ENCODE measurements around the gene TLR1. TPM values are rescaled to one million over a fixed set of nuclear protein-coding genes. Genes with fewer than 3 reads are reported as not detected.
"Not testable (repeated sequence)": the region's sequence is repeated elsewhere in the genome, so short reads cannot be mapped to it uniquely, and the experiment has no call there.

TLR1 gene
- total RNA-seq, 2 experiments from 2014 or later, result 11.7 to 12.0 TPM

DNA sequence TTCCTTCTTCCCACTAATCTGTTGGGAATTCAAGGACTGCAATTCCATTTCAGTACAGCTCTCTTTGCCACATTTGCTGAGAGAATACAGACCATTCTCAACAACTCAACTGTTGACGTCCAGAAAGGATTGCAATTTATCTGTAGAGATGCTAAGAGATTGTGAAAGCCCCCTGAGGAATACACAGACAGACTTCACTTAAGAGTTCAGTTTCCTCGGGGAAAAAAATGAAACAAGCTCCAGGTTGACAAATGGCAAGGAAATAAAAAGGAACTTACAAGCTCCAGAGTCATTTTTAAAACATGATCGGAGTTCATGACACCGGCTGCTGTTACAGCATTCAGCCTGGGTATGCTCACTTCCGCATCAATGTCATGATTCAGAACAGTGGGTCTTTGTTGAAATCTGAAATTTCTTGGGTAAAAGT is 35.6 kb downstream of the TLR1 start:
- ChIA-PET CTCF (interaction anchor here (0.8 to 4.0 kb wide), 2 partner anchors 10 to 13 kb away, joined by 3 to 20 read pairs; no protein-coding TSS in a partner anchor), POLR2A (no interaction called here)
- no peak for DNase-seq
- Mint-ChIP-seq H3K4me3 (no peak overlapping the region), H3K27ac (no peak overlapping the region), H3K4me1 (no peaks in the 10 kb centered on the region), H3K9me3 (no peaks in the 10 kb centered on the region), H3K36me3 (ENCODE audit: low read depth) (no peaks in the 10 kb centered on the region), H3K27me3 (peaks cover 19% of the 10 kb centered on the region)

DNA sequence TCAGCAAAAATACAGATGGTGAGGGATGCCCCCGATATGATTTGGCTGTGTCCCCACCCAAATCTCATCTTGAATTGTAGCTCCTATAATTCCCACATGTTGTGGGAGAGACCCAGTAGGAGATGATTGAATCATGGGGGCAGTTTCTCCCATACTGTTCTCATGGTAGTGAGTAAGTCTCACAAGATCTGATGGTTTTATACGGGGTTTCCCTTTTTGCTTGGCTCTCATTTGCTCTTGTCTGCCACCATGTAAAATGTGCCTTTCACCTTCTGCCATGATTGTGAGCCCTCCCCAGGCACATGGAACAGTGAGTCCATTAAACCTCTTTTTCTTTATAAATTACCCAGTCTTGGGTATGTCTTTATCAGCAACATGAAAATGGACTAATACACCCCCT is 37.7 kb downstream of the TLR1 start:
- peaks cover 11% of the 10 kb centered on the region for H3K27me3 Mint-ChIP-seq
- H3K9me3 Mint-ChIP-seq; H3K36me3 Mint-ChIP-seq (ENCODE audit: low read depth); H3K27ac Mint-ChIP-seq; H3K4me1 Mint-ChIP-seq; H3K4me3 Mint-ChIP-seq; POLR2A ChIA-PET; DNase-seq; CTCF ChIA-PET: not testable (repeated sequence)

DNA sequence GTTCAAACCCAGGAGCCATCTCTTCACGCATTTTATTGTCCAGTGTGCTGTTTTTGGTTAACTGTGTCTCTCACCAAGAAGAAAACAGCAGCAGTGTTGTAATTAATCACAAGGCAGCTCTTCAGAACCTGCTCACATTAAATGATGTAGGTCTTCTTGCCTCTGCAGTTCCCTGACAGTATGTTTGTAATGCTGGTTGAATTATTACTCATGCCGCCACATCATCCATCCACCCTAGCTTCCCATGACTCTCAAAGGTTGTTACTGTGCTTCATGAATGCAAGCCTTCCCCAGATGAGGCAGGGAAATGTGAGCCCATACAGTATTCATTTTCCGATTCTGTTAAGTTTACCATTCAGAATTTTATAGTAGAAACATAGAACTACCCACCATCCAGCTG is 39.2 kb downstream of the TLR1 start:
- H3K27ac Mint-ChIP-seq, result no peak overlapping the region
- no peak overlapping the region for H3K4me3 Mint-ChIP-seq
- no peaks in the 10 kb centered on the region for H3K36me3 Mint-ChIP-seq (ENCODE audit: low read depth)
- DNase-seq, result no peak
- ChIA-PET CTCF (interaction anchor here (0.9 to 1.9 kb wide), 3 partner anchors 17 to 128 kb away, joined by 3 to 11 read pairs (median 5); partner anchors contain the start of gene TLR10), POLR2A (no interaction called here)
- peaks cover 4% of the 10 kb centered on the region for H3K27me3 Mint-ChIP-seq
- H3K4me1 Mint-ChIP-seq, result peaks cover 18% of the 10 kb centered on the region
- H3K9me3 Mint-ChIP-seq, result no peaks in the 10 kb centered on the region

DNA sequence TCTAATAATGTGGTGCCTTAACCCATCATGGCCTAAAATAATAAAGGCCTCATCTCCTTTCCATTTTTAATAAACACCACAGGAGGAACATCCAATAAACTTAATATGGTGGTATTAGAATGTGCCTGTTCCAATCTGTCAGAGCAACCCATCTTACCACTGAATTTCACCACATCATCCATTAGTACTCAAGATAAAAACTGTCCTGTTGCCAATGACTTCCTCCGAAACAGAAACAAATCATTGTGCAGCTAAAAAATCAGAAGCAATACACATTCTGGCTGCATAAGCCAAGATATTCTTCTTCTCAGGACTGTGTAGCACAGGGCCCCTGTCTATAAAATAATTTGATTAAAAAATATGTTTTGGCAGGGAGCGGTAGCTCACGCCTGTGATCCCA is 40.3 kb downstream of the TLR1 start:
- Mint-ChIP-seq H3K27me3 (no peaks in the 10 kb centered on the region), H3K4me1 (peaks cover 20% of the 10 kb centered on the region), H3K9me3 (no peaks in the 10 kb centered on the region), H3K4me3 (no peak overlapping the region), H3K36me3 (ENCODE audit: low read depth) (no peaks in the 10 kb centered on the region), H3K27ac (no peak overlapping the region)
- no peak for DNase-seq
- POLR2A ChIA-PET, result no interaction called here
- CTCF ChIA-PET, result interaction anchor here (0.9 to 1.9 kb wide), 3 partner anchors 18 to 97 kb away, joined by 3 to 11 read pairs (median 5); partner anchors contain the start of gene TLR10

DNA sequence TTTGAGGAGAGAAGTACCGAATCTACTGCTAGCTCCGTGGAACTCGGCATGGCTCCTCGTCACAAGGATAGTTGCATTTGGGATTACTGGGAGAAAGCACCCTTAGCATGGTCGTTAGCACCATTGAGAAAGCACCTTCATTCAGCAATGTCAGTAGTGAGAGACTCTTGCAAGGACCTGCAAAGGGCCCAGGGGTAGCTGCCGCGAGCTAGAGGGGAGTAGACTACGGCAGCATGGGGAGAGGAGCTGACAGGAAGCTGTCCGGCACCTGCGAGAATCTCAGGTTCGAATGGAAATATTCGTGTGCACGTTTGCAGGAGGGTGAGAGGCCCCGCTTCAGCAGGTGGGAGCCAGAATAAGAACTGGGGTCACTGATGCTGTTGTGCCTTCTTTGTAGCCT is 42.0 kb downstream of the TLR1 start:
- Mint-ChIP-seq H3K9me3 (no peaks in the 10 kb centered on the region), H3K4me1 (peaks cover 21% of the 10 kb centered on the region), H3K36me3 (ENCODE audit: low read depth) (no peaks in the 10 kb centered on the region), H3K4me3 (no peak overlapping the region), H3K27me3 (no peaks in the 10 kb centered on the region), H3K27ac (no peak overlapping the region)
- ChIA-PET POLR2A (no interaction called here), CTCF (interaction anchor here (1.2 to 5.8 kb wide), 5 partner anchors 19 to 371 kb away, joined by 4 to 74 read pairs (median 27); partner anchors contain the start of genes TLR1 and TLR10)
- DNase-seq, result no peak

DNA sequence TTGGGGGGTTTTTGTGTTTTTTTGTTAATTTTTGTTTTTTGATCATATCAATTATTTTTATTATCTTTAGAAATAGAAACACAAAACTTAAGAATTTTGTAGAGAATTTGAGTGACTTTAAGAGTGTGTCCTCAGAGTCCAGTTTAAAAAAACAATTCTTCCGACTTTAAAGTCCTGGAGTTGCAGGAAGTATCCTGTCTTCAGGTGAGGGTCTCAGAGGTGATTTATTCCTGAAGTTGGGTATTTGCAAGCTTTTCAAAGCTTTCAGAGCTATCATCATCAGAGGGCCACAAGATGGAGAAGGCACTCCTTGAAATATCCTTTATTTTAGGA is 44.8 kb downstream of the TLR1 start:
- POLR2A ChIA-PET, result interaction anchor here (1.3 to 2.4 kb wide), 3 partner anchors 22 to 96 kb away, joined by 3 to 14 read pairs (median 8); partner anchors contain the start of genes TLR1 and TLR6
- Mint-ChIP-seq H3K4me3 (no peak overlapping the region), H3K9me3 (no peaks in the 10 kb centered on the region), H3K36me3 (ENCODE audit: low read depth) (no peaks in the 10 kb centered on the region), H3K4me1 (peaks cover 21% of the 10 kb centered on the region), H3K27me3 (no peaks in the 10 kb centered on the region), H3K27ac (no peak overlapping the region)
- no peak for DNase-seq
- CTCF ChIA-PET, result interaction anchor here (0.6 to 6.8 kb wide), 36 partner anchors 10 to 709 kb away, joined by 3 to 80 read pairs (median 4); partner anchors contain the start of genes FAM114A1, TLR1, TLR10 and TLR6

DNA sequence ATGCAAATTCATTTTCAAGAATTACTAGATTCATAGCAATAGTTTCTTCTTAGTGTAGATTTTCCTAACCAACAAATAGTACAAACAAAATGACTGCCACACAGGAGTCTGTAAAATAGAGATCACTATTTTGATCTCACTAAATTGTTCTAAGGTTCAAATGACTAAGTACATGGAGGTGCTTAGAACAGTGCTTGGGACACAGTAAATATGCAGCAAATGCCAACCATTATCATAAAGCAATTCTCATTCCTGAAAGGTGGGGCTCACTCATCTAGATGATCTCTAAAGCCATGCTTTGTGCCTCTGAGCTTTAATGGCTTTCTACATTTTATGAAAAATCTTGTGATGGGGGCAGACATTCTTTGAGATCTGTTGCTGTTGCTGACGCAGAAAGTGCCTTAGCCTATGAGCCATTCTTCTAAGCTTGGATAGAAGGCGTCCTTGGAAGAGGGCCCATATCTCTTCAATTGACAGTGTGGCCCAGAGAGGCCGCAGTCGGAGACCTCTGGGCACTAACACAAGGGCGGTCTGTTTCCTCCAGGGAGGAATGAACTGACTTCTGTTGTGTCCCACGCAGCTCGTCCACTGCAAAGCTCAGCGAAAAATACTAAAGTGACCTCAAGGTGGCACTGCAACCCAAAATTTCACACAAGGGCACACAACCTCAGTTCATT is 45.3 kb downstream of the TLR1 start:
- CTCF ChIA-PET, result interaction anchor here (0.6 to 6.8 kb wide), 39 partner anchors 11 to 710 kb away, joined by 3 to 80 read pairs (median 4); partner anchors contain the start of genes FAM114A1, TLR1, TLR10 and TLR6
- Mint-ChIP-seq H3K27ac (no peak overlapping the region), H3K4me1 (peaks cover 21% of the 10 kb centered on the region), H3K4me3 (no peak overlapping the region), H3K9me3 (no peaks in the 10 kb centered on the region), H3K36me3 (ENCODE audit: low read depth) (no peaks in the 10 kb centered on the region), H3K27me3 (no peaks in the 10 kb centered on the region)
- POLR2A ChIA-PET, result interaction anchor here (1.3 to 2.4 kb wide), 3 partner anchors 23 to 97 kb away, joined by 3 to 14 read pairs (median 8); partner anchors contain the start of genes TLR1 and TLR6
- DNase-seq, result peak; percentile 61

DNA sequence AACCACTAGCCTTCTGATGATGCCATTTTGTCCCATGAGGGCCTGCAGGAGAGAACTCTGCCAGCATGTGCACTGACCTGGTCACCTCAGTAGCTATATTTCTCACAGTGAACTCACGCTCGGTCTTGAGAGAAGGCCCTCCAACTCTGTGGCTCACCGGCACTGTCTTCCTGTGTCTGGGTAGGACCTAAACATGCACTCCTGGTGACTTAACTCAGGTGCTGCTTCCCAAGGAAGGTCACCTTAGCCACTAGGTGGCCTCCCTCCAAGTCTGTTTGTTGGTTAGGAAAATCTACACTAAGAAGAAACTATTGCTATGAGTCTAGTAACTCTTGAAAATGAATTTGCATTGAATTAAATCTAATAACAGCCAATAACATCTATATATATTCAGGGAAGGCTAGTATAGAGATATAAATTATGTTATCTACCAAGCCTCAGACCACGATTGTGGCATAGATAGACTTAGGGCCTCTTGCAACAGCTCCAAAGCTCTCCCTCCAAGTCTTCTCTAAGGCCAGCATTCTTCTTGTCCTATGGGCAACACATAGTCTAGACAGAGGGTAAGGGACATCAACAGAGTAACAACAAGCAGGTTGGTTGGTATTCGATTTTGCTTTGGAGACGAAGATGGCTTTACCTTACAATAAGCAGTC is 46.5 kb downstream of the TLR1 start:
- Mint-ChIP-seq H3K27ac (no peak overlapping the region), H3K36me3 (ENCODE audit: low read depth) (no peaks in the 10 kb centered on the region), H3K4me3 (no peak overlapping the region), H3K27me3 (no peaks in the 10 kb centered on the region), H3K9me3 (no peaks in the 10 kb centered on the region), H3K4me1 (peaks cover 21% of the 10 kb centered on the region)
- ChIA-PET CTCF (interaction anchor here (0.8 to 6.8 kb wide), 11 partner anchors 12 to 689 kb away, joined by 3 to 80 read pairs (median 20); partner anchors contain the start of genes TLR1, TLR10 and TLR6), POLR2A (interaction anchor here (1.9 kb wide), 1 partner anchor 46 kb away, joined by 8 read pairs; the partner anchor contains the start of gene TLR1)
- DNase-seq, result no peak

DNA sequence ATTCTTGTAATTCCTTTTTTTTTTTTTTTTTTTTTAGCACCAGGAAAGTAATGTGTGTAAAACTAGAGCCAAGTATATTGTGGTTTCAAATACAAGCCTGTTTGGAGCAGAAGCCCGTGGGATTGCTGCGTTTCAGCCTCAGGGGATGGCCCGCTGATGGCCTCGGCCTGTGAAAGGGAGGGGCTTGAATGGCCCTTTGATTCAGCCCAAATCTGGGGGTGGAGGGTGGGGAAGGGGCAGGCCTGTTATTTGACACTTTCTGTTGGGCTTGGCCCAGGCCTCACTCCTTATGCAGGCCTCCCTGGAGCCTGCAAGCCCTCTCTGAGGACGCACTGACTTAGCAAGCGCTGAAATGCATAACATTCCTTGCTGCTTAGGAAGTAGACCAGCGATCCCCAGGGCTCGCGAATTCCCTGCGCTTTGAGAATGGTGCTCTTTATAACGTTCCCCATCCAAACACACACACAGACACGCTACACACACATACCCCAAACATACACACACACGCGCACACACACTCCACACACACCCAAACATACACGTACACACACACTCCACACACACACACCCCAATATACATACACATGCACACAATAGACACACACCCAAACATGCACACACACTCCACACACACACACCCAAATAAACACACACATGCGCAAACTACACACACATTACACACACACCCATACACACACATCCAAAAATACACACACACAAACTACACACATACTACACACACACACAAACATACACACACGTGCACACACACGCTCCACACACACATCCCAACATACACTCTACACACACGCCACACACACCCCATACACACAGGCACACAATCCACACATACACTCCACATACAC is 51.4 kb downstream of the TLR1 start:
- no peak for DNase-seq
- Mint-ChIP-seq H3K27ac (no peak overlapping the region), H3K27me3 (peaks cover 6% of the 10 kb centered on the region), H3K4me1 (peaks cover 4% of the 10 kb centered on the region), H3K4me3 (no peak overlapping the region), H3K36me3 (ENCODE audit: low read depth) (peaks cover 5% of the 10 kb centered on the region), H3K9me3 (peaks cover 6% of the 10 kb centered on the region)
- ChIA-PET CTCF (no interaction called here), POLR2A (no interaction called here)

DNA sequence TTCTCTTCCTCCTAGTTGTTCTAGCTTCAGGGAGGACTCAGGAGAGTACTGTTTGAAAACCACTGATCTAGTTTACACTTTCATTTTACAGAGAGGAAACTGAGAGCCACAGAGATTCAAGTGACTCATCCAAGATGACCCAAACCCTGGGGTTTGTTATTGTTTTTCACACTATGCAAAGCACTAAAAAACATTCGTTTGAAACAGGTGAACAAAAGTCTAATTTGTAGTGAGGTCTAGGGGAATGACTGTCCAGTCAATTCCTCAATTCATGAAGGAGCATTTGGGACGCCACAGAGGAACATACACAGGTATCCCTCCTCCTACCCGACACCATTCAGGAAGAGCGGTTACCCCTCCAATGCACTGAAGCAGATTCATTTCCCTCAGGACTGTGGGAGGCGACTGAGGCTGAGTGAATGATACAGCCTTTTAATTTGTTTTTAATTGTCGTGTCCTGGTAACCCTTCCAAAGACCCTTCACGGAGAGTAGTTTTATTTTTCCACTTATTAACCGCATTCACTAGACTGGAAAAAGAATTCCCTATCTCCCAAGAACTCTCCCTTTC is 52.1 kb downstream of the TLR1 start:
- H3K27ac Mint-ChIP-seq, result peak overlapping the region; percentile 57
- no peak for DNase-seq
- ChIA-PET CTCF (no interaction called here), POLR2A (interaction anchor here (1.0 kb wide), 1 partner anchor 9 kb away, joined by 3 read pairs; no protein-coding TSS in a partner anchor)
- H3K36me3 Mint-ChIP-seq (ENCODE audit: low read depth), result peaks cover 7% of the 10 kb centered on the region
- no peak overlapping the region for H3K4me3 Mint-ChIP-seq
- peaks cover 8% of the 10 kb centered on the region for H3K9me3 Mint-ChIP-seq
- H3K27me3 Mint-ChIP-seq, result peaks cover 6% of the 10 kb centered on the region
- peaks cover 4% of the 10 kb centered on the region for H3K4me1 Mint-ChIP-seq

DNA sequence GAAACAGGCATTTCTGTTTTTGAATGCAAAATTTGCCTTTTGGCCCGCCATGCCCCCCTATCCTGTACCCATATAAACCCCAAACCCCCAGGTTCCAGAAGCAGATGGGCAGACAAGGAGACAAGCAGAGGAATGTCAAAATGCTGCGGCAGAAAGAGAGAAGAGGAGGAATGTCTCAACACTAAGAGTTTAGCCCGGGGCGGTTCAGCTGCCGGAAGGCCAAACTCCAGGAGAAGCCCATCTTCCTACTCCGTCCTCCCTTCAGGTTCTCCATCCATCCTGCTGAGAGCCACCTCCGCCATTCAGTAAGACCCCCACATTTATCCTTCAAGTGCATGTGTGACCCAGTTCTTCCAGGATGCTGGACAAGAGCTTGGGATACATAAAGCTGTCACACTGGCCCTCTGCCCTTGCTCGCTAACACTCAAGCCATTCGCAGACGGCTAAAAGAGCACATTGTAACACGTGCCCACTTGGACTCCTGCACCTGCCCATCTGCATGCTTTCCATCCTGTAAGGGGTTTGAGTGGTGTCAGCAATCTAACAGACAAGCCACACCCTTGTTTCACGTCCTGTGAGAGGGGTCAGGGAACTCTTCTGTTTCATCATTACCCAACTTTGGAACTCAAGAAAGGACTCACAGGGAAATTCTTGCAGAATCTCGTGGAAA is 53.1 kb downstream of the TLR1 start:
- no peak for DNase-seq
- CTCF ChIA-PET, result interaction anchor here (1.1 kb wide), 1 partner anchor 104 kb away, joined by 3 read pairs; no protein-coding TSS in a partner anchor
- Mint-ChIP-seq H3K27ac (no peak overlapping the region), H3K4me1 (peaks cover 4% of the 10 kb centered on the region), H3K4me3 (no peak overlapping the region), H3K36me3 (ENCODE audit: low read depth) (peaks cover 13% of the 10 kb centered on the region), H3K9me3 (peaks cover 16% of the 10 kb centered on the region), H3K27me3 (peaks cover 6% of the 10 kb centered on the region)
- POLR2A ChIA-PET, result interaction anchor here (0.7 to 1.0 kb wide), 2 partner anchors 8 to 54 kb away, joined by 3 read pairs; no protein-coding TSS in a partner anchor

DNA sequence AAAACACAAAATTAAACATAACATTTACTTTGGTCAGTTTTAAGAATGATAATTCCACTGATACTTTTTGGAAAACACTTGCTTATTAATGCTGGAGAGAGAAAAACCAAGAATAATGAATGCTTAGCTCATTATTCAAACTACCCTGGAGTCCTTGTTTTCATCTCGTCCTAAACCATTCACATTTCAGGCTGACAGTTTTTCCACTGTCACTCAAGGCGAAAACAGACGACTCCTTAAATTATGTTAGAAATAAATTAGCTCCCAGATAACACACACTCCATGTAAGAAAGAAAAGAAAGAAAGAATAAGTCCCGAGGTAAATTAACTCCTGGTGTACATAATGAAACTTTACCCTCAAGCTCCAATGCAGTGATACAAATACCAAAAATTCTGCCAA is 55.3 kb downstream of the TLR1 start:
- ChIA-PET POLR2A (no interaction called here), CTCF (no interaction called here)
- Mint-ChIP-seq H3K4me1 (peaks cover 4% of the 10 kb centered on the region), H3K27ac (no peak overlapping the region), H3K4me3 (no peak overlapping the region), H3K36me3 (ENCODE audit: low read depth) (peaks cover 13% of the 10 kb centered on the region), H3K27me3 (peaks cover 6% of the 10 kb centered on the region), H3K9me3 (peaks cover 17% of the 10 kb centered on the region)
- no peak for DNase-seq

Measured in activated CD4-positive, alpha-beta memory T cell treated with anti-CD3 and anti-CD28 coated beads, Interleukin-2, amount 10 ng/mL, durations not matched to agents 7 days and 5 days (primary cell).